CD8-positive, alpha-beta memory T cell (primary cell): ENCODE results near the gene B4GALNT1. TPM values are rescaled to one million over a fixed set of nuclear protein-coding genes. Genes with fewer than 3 reads are reported as not detected.
A peak's percentile ranks its signal among the peaks of the same experiment; 100 is the strongest.

Experiments
- CTCF ChIA-PET: fragments of 350-600 bp; sonication (Branson Sonifier 250); formaldehyde crosslinking; loops from one replicate; lab custom pipeline; 2021; ENCODE audit warnings: antibody characterized with exemption; lab: Charles Lee
- POLR2A ChIA-PET: fragments of 350-600 bp; sonication (Branson Sonifier 250); formaldehyde crosslinking; loops from one replicate; lab custom pipeline; 2021; ENCODE audit warnings: antibody characterized with exemption; lab: Charles Lee
- DNase-seq, 5 donors: peaks; one replicate each; pipeline versions ENCODE4 v3.0.0 to v3.0.0-alpha.2; 2020 to 2022; ENCODE audit warnings: mixed read lengths in 1 of 5
- H3K27ac ChIP-seq: one replicate; pipeline ENCODE4 v1.7.0; 2013; ENCODE audit warnings: low read depth, mild to moderate bottlenecking, low read length, moderate library complexity
- H3K27me3 ChIP-seq: 2 replicates; pipeline ENCODE4 v1.7.0; 2013; ENCODE audit warnings: low read length, mild to moderate bottlenecking; ENCODE audit not compliant: insufficient read depth, poor library complexity, severe bottlenecking
- H3K36me3 ChIP-seq: 2 replicates; pipeline ENCODE4 v1.7.0; 2013; ENCODE audit warnings: mild to moderate bottlenecking, low read length, moderate library complexity; ENCODE audit not compliant: insufficient read depth
- H3K4me1 ChIP-seq: 2 replicates; pipeline ENCODE4 v1.7.0; 2013; ENCODE audit warnings: mild to moderate bottlenecking, low read length, moderate library complexity; ENCODE audit not compliant: insufficient read depth
- H3K4me3 ChIP-seq: 2 replicates; pipeline ENCODE4 v1.7.0; 2013; ENCODE audit warnings: mild to moderate bottlenecking, low read length
- H3K9me3 ChIP-seq: 2 replicates; pipeline ENCODE4 v1.7.0; 2013; ENCODE audit warnings: mild to moderate bottlenecking, low read length
- H3K27ac Mint-ChIP-seq, 8 donors: one replicate each; pipeline ENCODE4 v1.8.0; 2020 to 2021; ENCODE audit warnings: mixed read lengths in 8 of 8, mild to moderate bottlenecking in 6 of 8, inconsistent platforms in 3 of 8, moderate library complexity in 3 of 8
- H3K27me3 Mint-ChIP-seq, 2 donors: one replicate each; pipeline ENCODE4 v1.8.0; 2020 to 2021; ENCODE audit warnings: mixed read lengths in 2 of 2, mild to moderate bottlenecking in 1 of 2, moderate library complexity in 1 of 2
- H3K36me3 Mint-ChIP-seq, 3 donors: one replicate each; pipeline ENCODE4 v1.8.0; 2020 to 2021; ENCODE audit warnings: mixed read lengths in 3 of 3, inconsistent platforms in 1 of 3, mild to moderate bottlenecking in 1 of 3
- H3K4me1 Mint-ChIP-seq, 3 donors: one replicate each; pipeline ENCODE4 v1.8.0; 2020 to 2021; ENCODE audit warnings: mixed read lengths in 3 of 3, inconsistent platforms in 1 of 3, mild to moderate bottlenecking in 1 of 3
- H3K4me3 Mint-ChIP-seq, 7 donors: one replicate each; pipeline ENCODE4 v1.8.0; 2020 to 2021; ENCODE audit warnings: mixed read lengths in 7 of 7, mild to moderate bottlenecking in 6 of 7, moderate library complexity in 4 of 7, inconsistent platforms in 2 of 7
- H3K9me3 Mint-ChIP-seq, 5 donors: one replicate each; pipeline ENCODE4 v1.8.0; 2020 to 2022; ENCODE audit warnings: mixed read lengths in 5 of 5, mild to moderate bottlenecking in 3 of 5, moderate library complexity in 2 of 5, inconsistent platforms in 1 of 5
- polyA plus RNA-seq: library from polyadenylated mRNA; unstranded; fragments of 300-500 nt; fragmentation: Illumina TruSeq; gene quantifications from one replicate; pipeline ENCODE4 v1.2.3, GENCODE V29; 2021
- total RNA-seq, 2 experiments: library from RNA; stranded (reverse); gene quantifications; one replicate each; pipeline ENCODE4 v1.2.3, GENCODE V29; 2021

Gene B4GALNT1
- total and polyA plus RNA-seq, 3 experiments from 2014 or later, result 2.9 to 4.1 TPM; not detected in 1

DNA sequence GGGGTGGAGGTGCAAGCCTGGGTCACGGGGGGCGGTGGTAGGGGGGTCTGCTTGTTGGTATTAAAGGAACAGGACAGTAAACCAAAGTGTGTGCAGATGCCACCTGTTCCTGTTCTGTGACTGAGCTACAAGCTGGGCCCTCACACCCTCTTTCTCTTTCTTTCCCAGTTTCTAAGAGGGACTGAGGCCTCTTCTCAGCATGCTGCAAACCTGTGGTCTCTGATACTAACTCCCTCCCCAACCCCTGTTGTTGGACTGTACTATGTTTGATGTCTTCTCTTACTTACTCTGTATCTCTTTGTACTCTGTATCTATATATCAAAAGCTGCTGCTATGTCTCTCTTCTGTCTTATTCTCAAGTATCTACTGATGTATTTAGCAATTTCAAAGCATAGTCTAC lies 49.0 kb downstream of the B4GALNT1 start:
- Mint-ChIP-seq H3K4me3 (no peak overlapping the region), H3K27ac (peak overlapping the region in 2 of 8 donors; percentile 30 to 69), H3K4me1 (peaks cover 5 to 7% (median 5%) of the 10 kb centered on the region in 3 donors), H3K36me3 (peaks cover 0 to 1% (median 0%) of the 10 kb centered on the region in 3 donors), H3K27me3 (peaks cover 6 to 14% of the 10 kb centered on the region in 2 donors), H3K9me3 (no peaks in the 10 kb centered on the region)
- Histone ChIP-seq H3K9me3 (no peaks in the 10 kb centered on the region), H3K4me1 (no peaks in the 10 kb centered on the region), H3K27me3 (no peaks in the 10 kb centered on the region), H3K36me3 (no peaks in the 10 kb centered on the region), H3K27ac (no peak overlapping the region), H3K4me3 (no peak overlapping the region)
- POLR2A ChIA-PET, result interaction anchor here (0.5 kb wide), 1 partner anchor 139 kb away, joined by 4 read pairs; no protein-coding TSS in a partner anchor
- CTCF ChIA-PET, result interaction anchor here (1.0 to 7.0 kb wide), 24 partner anchors 9 to 161 kb away, joined by 3 to 85 read pairs (median 8); partner anchors contain the start of genes B4GALNT1, GLI1 and TSPAN31
- no peak for DNase-seq

GRCh38 chr12:57583008-57583831 lies 49.8 kb downstream of the B4GALNT1 start:
- peaks cover 6 to 14% of the 10 kb centered on the region in 2 donors for H3K27me3 Mint-ChIP-seq
- POLR2A ChIA-PET, result interaction anchor here (0.7 kb wide), 1 partner anchor 111 kb away, joined by 3 read pairs; the partner anchor contains the start of gene OS9

DNA sequence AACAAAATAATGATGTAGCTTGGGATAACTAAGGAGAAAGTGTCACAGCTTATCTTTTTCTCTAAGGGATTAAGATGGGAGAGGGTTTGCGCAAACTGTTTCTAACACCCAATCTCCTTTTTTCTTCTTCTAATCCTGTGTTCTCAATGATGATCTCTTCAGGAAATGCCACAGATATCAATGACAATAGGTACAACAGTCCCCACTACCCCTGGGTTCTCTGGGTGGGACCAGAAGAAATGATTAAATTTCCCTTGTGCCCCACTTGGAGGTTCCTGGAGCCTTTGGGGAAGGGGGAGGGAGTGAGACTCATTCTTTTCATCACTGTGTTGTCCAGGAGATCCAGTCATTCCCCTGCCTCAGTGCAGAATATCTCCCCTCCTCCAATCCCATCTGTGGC lies 50.6 kb downstream of the B4GALNT1 start:
- Histone ChIP-seq H3K36me3 (no peaks in the 10 kb centered on the region), H3K27me3 (no peaks in the 10 kb centered on the region), H3K27ac (no peak overlapping the region), H3K4me1 (no peaks in the 10 kb centered on the region), H3K9me3 (no peaks in the 10 kb centered on the region), H3K4me3 (no peak overlapping the region)
- no peak overlapping the region for H3K4me3 Mint-ChIP-seq
- H3K27ac Mint-ChIP-seq, result peak overlapping the region in 1 of 8 donors; percentile 33
- no peak for DNase-seq
- CTCF ChIA-PET, result interaction anchor here (0.8 to 7.0 kb wide), 20 partner anchors 8 to 160 kb away, joined by 3 to 85 read pairs (median 8); partner anchors contain the start of genes B4GALNT1, DTX3 and OS9
- no peaks in the 10 kb centered on the region for H3K9me3 Mint-ChIP-seq
- H3K27me3 Mint-ChIP-seq, result peaks cover 6 to 14% of the 10 kb centered on the region in 2 donors
- POLR2A ChIA-PET, result interaction anchor here (0.7 kb wide), 1 partner anchor 111 kb away, joined by 3 read pairs; the partner anchor contains the start of gene OS9
- peaks cover 0 to 1% (median 0%) of the 10 kb centered on the region in 3 donors for H3K36me3 Mint-ChIP-seq
- H3K4me1 Mint-ChIP-seq, result peaks cover 5 to 7% (median 5%) of the 10 kb centered on the region in 3 donors

More at GRCh38 chr12:57583008-57583831, 49.8 kb downstream of the B4GALNT1 start:
- Mint-ChIP-seq H3K4me3 (peak overlapping the region in 2 of 7 donors; percentile 4 to 82), H3K36me3 (peaks cover 0 to 1% (median 0%) of the 10 kb centered on the region in 3 donors), H3K27ac (peak overlapping the region in 6 of 8 donors; percentile 26 to 92 (median 82)), H3K4me1 (peaks cover 5 to 7% (median 5%) of the 10 kb centered on the region in 3 donors), H3K9me3 (no peaks in the 10 kb centered on the region)
- Histone ChIP-seq H3K27ac (no peak overlapping the region), H3K4me1 (no peaks in the 10 kb centered on the region), H3K36me3 (no peaks in the 10 kb centered on the region), H3K27me3 (no peaks in the 10 kb centered on the region), H3K4me3 (no peak overlapping the region), H3K9me3 (no peaks in the 10 kb centered on the region)
- peak; percentile 49 to 82 (median 75) for DNase-seq
- CTCF ChIA-PET, result interaction anchor here (0.6 to 7.0 kb wide), 30 partner anchors 9 to 162 kb away, joined by 3 to 85 read pairs (median 7); partner anchors contain the start of genes ARHGEF25, B4GALNT1, DTX3 and GLI1

GRCh38 chr12:57581802-57582201 lies 51.2 kb downstream of the B4GALNT1 start:
- CTCF ChIA-PET, result interaction anchor here (0.6 to 7.0 kb wide), 8 partner anchors 11 to 203 kb away, joined by 3 to 85 read pairs (median 16); partner anchors contain the start of genes B4GALNT1 and DTX3
- H3K4me1 ChIP-seq, result no peaks in the 10 kb centered on the region

GRCh38 chr12:57580466-57580795 lies 52.6 kb downstream of the B4GALNT1 start:
- Mint-ChIP-seq H3K4me3 (no peak overlapping the region), H3K36me3 (peaks cover 0 to 4% (median 0%) of the 10 kb centered on the region in 3 donors), H3K9me3 (no peaks in the 10 kb centered on the region), H3K27ac (no peak overlapping the region), H3K27me3 (peaks cover 7 to 8% of the 10 kb centered on the region in 2 donors), H3K4me1 (peaks cover 5 to 7% (median 5%) of the 10 kb centered on the region in 3 donors)
- Histone ChIP-seq H3K27ac (no peak overlapping the region), H3K4me1 (no peaks in the 10 kb centered on the region), H3K27me3 (no peaks in the 10 kb centered on the region), H3K9me3 (no peaks in the 10 kb centered on the region), H3K36me3 (no peaks in the 10 kb centered on the region), H3K4me3 (no peak overlapping the region)
- ChIA-PET POLR2A (no interaction called here), CTCF (interaction anchor here (1.1 to 7.0 kb wide), 4 partner anchors 27 to 66 kb away, joined by 3 to 85 read pairs (median 19); partner anchors contain the start of gene B4GALNT1)
- DNase-seq, result no peak

More at GRCh38 chr12:57581802-57582201, 51.2 kb downstream of the B4GALNT1 start:
- peaks cover 0 to 1% (median 0%) of the 10 kb centered on the region in 3 donors for H3K36me3 Mint-ChIP-seq
- POLR2A ChIA-PET, result no interaction called here
- no peak overlapping the region for H3K4me3 ChIP-seq
- no peaks in the 10 kb centered on the region for H3K9me3 Mint-ChIP-seq
- H3K27me3 Mint-ChIP-seq, result peaks cover 6 to 14% of the 10 kb centered on the region in 2 donors
- no peak overlapping the region for H3K4me3 Mint-ChIP-seq
- H3K9me3 ChIP-seq, result no peaks in the 10 kb centered on the region
- no peak overlapping the region for H3K27ac Mint-ChIP-seq
- H3K27ac ChIP-seq, result no peak overlapping the region
- H3K4me1 Mint-ChIP-seq, result peaks cover 5 to 7% (median 5%) of the 10 kb centered on the region in 3 donors
- no peaks in the 10 kb centered on the region for H3K36me3 ChIP-seq
- no peaks in the 10 kb centered on the region for H3K27me3 ChIP-seq
- no peak for DNase-seq

GRCh38 chr12:57579677-57580465 lies 53.1 kb downstream of the B4GALNT1 start:
- POLR2A ChIA-PET, result interaction anchor here (0.5 kb wide), 1 partner anchor 9 kb away, joined by 3 read pairs; no protein-coding TSS in a partner anchor
- H3K4me3 ChIP-seq, result no peak overlapping the region
- Mint-ChIP-seq H3K4me3 (no peak overlapping the region), H3K36me3 (peaks cover 0 to 4% (median 0%) of the 10 kb centered on the region in 3 donors), H3K4me1 (peaks cover 5 to 7% (median 5%) of the 10 kb centered on the region in 3 donors), H3K27ac (no peak overlapping the region), H3K9me3 (no peaks in the 10 kb centered on the region), H3K27me3 (peaks cover 5 to 7% of the 10 kb centered on the region in 2 donors)
- no peaks in the 10 kb centered on the region for H3K27me3 ChIP-seq
- DNase-seq, result no peak
- H3K36me3 ChIP-seq, result no peaks in the 10 kb centered on the region
- no peaks in the 10 kb centered on the region for H3K4me1 ChIP-seq
- no peak overlapping the region for H3K27ac ChIP-seq
- H3K9me3 ChIP-seq, result no peaks in the 10 kb centered on the region
- CTCF ChIA-PET, result interaction anchor here (0.7 to 7.0 kb wide), 5 partner anchors 28 to 65 kb away, joined by 3 to 85 read pairs (median 3); partner anchors contain the start of gene B4GALNT1

DNA sequence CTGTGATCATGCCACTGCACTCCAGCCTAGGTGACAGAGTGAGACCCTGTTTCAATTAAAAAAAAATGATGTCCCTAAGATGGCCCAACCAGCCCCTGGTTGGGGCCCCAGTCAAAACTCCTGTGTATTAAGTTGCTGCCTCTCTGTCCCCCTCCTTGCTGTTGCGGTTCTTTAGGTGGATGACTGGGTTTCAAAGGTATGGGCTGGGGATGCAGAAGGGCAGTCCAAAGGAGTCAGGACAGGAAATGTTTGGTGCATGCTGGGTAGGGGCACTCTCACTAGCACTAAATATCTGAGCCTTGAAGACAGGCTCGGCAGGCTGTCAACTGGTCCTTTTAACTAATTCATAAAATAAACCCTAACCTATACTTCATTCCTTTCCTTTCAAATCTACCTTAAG lies 54.0 kb downstream of the B4GALNT1 start:
- H3K4me3 Mint-ChIP-seq, result no peak overlapping the region
- ChIA-PET CTCF (interaction anchor here (0.7 kb wide), 1 partner anchor 54 kb away, joined by 3 read pairs; the partner anchor contains the start of gene B4GALNT1), POLR2A (interaction anchor here (0.6 kb wide), 1 partner anchor 99 kb away, joined by 3 read pairs; the partner anchor contains the start of gene ARHGAP9)
- no peaks in the 10 kb centered on the region for H3K4me1 ChIP-seq
- H3K36me3 ChIP-seq, result no peaks in the 10 kb centered on the region
- peaks cover 5 to 7% of the 10 kb centered on the region in 2 donors for H3K27me3 Mint-ChIP-seq
- no peak overlapping the region for H3K4me3 ChIP-seq
- H3K27ac Mint-ChIP-seq, result no peak overlapping the region
- H3K9me3 Mint-ChIP-seq, result no peaks in the 10 kb centered on the region
- peaks cover 5 to 7% (median 5%) of the 10 kb centered on the region in 3 donors for H3K4me1 Mint-ChIP-seq
- no peak for DNase-seq
- H3K27me3 ChIP-seq, result no peaks in the 10 kb centered on the region
- peaks cover 0 to 4% (median 0%) of the 10 kb centered on the region in 3 donors for H3K36me3 Mint-ChIP-seq
- H3K9me3 ChIP-seq, result no peaks in the 10 kb centered on the region
- no peak overlapping the region for H3K27ac ChIP-seq
